ENCODE results near the gene GPR39.
"Not testable (repeated sequence)": the region's sequence is repeated elsewhere in the genome, so short reads cannot be mapped to it uniquely, and the experiment has no call there.

Gene GPR39

DNA sequence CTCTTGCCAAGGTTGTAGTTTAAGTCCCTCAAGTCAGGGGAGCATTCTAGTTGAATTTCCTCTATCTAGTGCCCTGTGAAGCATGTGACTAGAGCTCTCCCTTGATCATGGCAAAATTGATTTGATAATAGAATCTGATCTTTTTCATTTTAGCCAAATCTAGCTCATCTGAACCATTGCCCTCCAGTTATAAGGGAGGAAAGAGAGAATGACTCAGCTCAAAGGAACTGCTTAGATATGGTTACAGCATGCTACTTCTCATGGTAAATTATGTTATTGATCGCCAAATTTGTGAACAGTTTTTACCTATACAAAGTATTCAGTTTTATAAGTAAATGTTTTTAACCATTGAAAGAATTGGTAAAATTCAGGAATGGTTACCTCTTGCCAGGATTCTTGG, 100.8 kb downstream of the GPR39 start:
- TF ChIP-seq, protein P1, sequence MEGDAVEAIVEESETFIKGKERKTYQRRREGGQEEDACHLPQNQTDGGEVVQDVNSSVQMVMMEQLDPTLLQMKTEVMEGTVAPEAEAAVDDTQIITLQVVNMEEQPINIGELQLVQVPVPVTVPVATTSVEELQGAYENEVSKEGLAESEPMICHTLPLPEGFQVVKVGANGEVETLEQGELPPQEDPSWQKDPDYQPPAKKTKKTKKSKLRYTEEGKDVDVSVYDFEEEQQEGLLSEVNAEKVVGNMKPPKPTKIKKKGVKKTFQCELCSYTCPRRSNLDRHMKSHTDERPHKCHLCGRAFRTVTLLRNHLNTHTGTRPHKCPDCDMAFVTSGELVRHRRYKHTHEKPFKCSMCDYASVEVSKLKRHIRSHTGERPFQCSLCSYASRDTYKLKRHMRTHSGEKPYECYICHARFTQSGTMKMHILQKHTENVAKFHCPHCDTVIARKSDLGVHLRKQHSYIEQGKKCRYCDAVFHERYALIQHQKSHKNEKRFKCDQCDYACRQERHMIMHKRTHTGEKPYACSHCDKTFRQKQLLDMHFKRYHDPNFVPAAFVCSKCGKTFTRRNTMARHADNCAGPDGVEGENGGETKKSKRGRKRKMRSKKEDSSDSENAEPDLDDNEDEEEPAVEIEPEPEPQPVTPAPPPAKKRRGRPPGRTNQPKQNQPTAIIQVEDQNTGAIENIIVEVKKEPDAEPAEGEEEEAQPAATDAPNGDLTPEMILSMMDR (IDR thresholded peaks at IDR 0.05; ENCODE audit: extremely low read depth, insufficient read depth, missing control alignments) = no peak
- in situ Hi-C loops (cut with MboI; ENCODE audit: low pct_unique_long_range_greater_than_20kb, low sequenced_read_pairs, unreplicated experiment) = no loop called here
- no peak for DNase-seq (ENCODE audit: low spot score)

DNA sequence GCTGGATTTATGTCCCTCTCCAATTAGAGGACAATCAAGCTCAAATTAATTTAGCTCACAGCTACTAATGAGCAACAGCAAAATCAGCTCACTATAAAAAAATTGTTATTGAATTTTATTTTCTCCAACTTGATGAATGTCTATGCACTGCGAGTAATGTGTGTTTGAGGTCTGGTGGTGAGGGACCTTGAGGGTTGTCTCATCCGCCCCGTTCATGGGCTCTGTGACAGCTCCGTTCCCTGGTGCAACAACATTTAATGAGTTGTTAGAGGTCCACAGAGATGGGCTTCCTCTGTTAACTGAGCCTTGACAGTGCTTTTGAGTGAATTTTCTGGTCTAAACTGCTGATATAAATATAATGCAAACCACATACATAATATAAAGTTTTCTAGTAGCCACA, 101.7 kb downstream of the GPR39 start:
- in situ Hi-C loops (cut with MboI; ENCODE audit: low pct_unique_long_range_greater_than_20kb, low sequenced_read_pairs, unreplicated experiment) = no loop called here
- no peak for DNase-seq (ENCODE audit: low spot score)
- TF ChIP-seq, protein P1 (IDR thresholded peaks at IDR 0.05; ENCODE audit: extremely low read depth, insufficient read depth, missing control alignments) = no peak

DNA sequence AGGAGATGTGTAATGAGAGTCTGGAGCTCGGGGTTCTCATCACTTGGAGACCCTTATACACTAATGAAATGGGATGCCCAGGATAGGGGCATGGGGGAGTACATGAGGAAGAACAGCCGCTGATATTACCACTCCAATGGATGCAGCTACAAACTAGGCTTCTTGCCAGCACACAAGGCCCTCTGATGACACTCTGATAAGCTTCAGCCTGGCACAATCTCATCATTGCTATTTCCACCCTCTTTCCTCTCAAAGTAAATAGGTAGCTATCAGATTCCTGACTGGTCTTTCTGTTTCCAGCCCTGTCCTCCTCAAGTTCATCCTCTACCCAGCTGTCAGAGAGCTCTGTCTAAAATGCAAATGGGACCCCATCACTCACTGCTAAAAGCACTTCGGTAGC, 103.0 kb downstream of the GPR39 start:
- DNase-seq (ENCODE audit: low spot score) = no peak
- in situ Hi-C loops (cut with MboI; ENCODE audit: low pct_unique_long_range_greater_than_20kb, low sequenced_read_pairs, unreplicated experiment) = no loop called here
- TF ChIP-seq, protein P1 (IDR thresholded peaks at IDR 0.05; ENCODE audit: extremely low read depth, insufficient read depth, missing control alignments) = no peak

DNA sequence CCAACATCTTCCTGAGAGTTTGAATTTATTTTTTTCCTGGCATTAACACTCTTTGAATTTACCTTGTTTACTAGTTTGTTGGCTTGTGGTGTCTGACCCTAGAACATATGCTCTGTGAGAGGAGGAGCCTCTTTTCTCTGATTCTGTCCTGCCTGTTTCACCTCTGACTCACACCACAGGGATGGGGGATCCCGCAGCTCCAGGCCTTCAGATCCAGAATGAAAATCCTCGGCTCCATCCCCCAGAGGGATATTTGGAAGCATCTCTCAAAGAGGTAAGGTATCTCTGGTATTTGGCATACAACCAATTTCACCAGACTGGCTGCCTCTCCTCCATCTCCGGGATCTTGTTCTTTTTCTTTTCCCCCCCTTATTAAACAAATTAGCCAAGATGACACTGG, 104.7 kb downstream of the GPR39 start:
- DNase-seq (ENCODE audit: low spot score) = no peak
- in situ Hi-C loops (cut with MboI; ENCODE audit: low pct_unique_long_range_greater_than_20kb, low sequenced_read_pairs, unreplicated experiment) = no loop called here
- TF ChIP-seq, protein P1 (IDR thresholded peaks at IDR 0.05; ENCODE audit: extremely low read depth, insufficient read depth, missing control alignments) = no peak

DNA sequence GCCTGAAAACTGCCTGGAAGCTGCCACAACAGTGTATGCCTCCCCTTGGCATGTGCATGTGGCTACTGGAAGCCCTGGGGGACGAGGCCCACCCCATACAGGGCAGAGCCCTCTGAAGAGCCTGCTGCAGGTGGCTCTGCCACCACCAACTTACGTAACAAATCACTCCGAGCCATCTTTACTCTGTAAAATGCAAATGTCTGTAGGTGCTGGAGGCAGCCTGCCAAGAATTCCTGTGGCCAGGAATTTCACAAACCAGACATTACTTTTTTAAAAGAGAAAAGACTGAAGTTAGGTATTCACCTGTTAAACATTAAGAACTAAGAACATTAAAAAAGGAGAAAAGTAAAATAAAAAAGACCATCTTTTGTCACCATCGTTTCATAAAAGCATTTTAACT, 106.3 kb downstream of the GPR39 start:
- TF ChIP-seq, protein P1 (IDR thresholded peaks at IDR 0.05; ENCODE audit: extremely low read depth, insufficient read depth, missing control alignments) = no peak
- in situ Hi-C loops (cut with MboI; ENCODE audit: low pct_unique_long_range_greater_than_20kb, low sequenced_read_pairs, unreplicated experiment) = no loop called here
- DNase-seq (ENCODE audit: low spot score) = no peak

DNA sequence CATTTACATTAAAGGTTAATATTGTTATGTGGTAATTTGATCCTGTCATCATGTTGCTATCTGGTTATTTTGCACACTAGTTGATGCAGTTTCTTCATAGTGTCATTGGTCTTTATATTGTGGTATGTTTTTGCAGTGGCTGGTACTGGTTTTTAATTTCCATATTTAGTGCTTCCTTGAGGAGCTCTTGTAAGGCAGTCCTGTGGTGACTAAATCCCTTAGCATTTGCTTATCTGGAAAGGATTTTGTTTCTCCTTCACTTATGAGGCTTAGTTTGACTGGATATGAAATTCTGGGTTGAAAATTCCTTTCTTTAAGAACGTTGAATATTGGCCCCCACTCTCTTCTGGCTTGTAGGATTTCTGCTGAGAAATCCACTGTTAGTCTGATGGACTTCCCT, 120.5 kb downstream of the GPR39 start:
- in situ Hi-C loops (cut with MboI; ENCODE audit: low pct_unique_long_range_greater_than_20kb, low sequenced_read_pairs, unreplicated experiment); DNase-seq (ENCODE audit: low spot score): not testable (repeated sequence)

DNA sequence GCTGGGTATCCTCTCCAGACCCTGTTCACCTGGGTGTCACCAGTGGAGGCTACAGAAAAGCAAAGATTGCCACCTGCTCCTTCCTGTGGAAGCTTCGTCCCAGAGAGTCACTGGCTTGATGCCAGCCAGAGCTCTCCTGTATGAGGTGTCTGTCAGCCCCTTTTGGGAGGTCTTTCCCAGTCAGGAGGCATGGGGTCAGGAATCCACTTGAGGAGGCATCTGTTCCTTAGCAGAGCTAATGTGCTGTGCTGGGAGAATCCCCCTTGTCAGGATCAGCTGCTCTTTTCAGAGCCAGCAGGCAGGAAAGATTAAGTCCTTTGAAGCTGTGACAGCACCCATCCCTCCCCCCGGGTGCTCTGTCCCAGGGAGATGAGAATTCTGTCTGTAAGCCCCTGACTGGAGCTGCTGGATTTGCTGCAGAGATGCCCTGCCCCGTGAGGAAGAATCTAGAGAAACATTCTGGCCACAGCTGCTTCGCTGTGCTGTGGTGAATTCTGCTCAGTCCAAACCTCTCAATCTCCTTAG, 121.8 kb downstream of the GPR39 start:
- TF ChIP-seq, protein P1 (IDR thresholded peaks at IDR 0.05; ENCODE audit: extremely low read depth, insufficient read depth, missing control alignments) = no peak
- in situ Hi-C loops (cut with MboI; ENCODE audit: low pct_unique_long_range_greater_than_20kb, low sequenced_read_pairs, unreplicated experiment) = no loop called here
- DNase-seq (ENCODE audit: low spot score) = no peak

Measured in GM13977 (cell line).